Hepatic stellate cell (primary cell): ENCODE results near the gene COL4A1.
"Not testable (repeated sequence)": the region's sequence is repeated elsewhere in the genome, so short reads cannot be mapped to it uniquely, and the experiment has no call there.

Source experiments
- DNase-seq: peaks from one replicate; pipeline ENCODE4 v3.0.0; 2011; ENCODE audit warnings: low spot score

COL4A1 gene

DNA sequence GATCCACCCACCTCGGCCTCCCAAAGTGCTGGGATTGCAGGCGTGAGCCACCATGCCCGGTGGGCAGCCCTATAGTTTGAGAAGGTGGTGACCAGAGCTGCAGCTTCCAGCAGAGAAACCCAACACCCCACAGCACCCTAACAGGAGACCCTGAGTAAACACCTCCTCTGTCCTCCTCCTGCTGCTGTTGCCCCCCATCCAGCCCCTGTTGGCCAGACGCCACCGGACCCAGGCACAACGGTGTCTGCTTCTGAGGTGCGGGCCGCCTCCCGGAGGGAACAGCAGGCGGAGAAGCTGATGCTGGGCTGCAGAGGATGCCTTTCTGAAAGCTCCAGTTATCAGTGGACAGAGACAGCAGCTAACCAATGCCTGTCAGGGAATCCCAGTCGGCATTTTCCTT, 175.5 kb downstream of the COL4A1 start:
- no peak for DNase-seq

GRCh38 chr13:110130431-110130830, 176.5 kb downstream of the COL4A1 start:
- no peak for DNase-seq

DNA sequence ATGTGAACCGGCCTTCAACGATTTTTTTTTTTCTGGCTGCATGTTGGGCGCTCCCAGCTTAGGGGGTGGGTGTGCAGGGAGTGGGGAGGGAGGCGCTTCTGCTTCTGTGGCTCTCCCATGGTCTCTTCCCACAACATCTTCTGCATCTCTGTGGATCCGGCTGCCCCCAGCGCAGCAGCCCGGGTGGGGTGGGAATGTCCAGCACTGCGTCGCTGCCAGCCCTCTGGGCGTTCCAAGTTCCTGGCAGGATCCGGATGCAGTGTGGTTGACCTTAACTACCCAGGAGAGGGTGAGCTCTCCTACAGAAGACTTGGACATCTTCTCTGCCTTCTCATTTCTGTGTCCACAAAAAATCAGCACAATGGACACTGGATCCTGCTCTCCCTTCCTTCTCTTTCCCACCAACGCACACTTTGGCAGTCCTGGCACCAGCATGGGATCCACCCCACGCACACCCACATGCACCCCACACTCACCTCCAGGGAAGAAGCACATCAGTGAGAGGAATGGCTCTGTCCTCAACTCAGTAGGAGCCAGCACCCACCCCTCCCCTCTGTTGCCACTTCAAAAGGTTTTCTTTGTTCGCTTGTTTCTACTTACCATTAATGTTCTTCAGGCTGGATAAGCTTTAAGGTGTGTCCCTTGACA, 177.3 kb downstream of the COL4A1 start:
- DNase-seq: no peak

- no peak for DNase-seq
Observed at GRCh38 chr13:110129076-110129475, 177.9 kb downstream of the COL4A1 start.

DNA sequence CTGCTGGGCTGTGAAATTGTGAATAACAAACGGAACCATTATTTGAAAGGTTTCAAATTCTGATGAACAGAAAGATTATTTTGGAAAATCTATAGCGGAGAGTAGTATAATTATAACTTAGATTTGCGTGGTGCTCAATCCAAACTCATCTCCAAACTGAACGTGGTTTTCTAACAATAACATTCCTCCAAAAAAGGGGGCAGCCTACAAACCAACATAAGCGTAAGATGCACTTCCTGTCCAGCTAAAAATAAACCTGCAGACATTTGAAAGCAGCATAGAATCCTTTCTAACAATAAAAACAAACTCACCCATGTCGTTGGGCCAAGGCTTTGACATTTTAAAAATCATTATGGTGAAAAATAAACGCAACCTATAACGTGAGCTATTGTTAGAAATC, 178.4 kb downstream of the COL4A1 start:
- no peak for DNase-seq

DNA sequence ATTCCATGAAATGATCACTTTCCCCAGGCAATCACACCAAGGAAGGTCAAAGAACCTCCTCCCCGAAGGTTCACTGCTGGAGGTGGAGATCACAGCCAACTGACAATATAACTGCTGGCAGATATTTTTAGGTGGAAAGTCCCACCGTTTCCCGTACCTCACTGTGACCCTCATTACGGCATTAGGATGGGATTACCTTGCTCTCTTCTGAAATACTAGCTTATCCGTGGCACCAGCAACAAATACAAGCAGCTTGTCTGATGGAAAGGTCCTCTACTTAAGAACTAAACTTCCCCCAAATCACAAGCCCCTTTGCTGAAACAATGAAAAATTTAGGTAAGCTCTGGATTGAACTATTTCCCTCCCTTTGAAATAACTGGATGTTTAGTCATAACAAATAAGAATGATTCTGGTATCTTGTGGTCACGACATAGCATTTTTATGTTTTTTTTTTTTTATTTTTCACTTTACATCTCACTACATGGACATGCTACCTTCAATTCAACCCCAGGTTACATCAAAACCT, 178.9 kb downstream of the COL4A1 start:
- no peak for DNase-seq

DNA sequence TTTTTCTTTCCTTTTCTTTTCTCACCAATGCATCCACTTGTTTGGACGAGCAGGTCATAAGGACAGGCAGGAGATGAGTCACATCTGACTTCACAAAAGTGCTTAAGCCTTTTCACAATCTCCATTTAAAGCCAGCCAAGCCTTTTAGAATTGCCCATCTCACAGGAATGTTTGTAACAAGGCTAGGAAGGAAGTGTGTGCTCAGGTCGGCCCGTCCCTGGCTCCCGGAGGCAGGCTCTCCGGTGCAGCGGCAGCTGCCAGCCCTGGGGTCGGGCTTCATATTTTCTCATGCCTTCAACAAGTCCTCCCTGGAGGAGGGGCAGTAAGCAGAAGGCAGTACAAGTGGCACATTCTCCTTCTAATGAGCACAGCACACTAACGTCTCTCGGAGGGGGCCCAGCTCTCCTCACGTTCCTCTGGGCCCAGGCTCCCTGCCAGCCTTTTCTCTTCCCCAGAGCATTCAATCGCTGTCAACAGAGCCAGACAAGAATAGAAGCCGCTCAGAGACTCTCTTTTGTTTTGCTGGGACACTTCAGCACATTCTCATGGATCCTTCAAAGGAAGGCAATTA, 180.5 kb downstream of the COL4A1 start:
- DNase-seq: peak; percentile 86

DNA sequence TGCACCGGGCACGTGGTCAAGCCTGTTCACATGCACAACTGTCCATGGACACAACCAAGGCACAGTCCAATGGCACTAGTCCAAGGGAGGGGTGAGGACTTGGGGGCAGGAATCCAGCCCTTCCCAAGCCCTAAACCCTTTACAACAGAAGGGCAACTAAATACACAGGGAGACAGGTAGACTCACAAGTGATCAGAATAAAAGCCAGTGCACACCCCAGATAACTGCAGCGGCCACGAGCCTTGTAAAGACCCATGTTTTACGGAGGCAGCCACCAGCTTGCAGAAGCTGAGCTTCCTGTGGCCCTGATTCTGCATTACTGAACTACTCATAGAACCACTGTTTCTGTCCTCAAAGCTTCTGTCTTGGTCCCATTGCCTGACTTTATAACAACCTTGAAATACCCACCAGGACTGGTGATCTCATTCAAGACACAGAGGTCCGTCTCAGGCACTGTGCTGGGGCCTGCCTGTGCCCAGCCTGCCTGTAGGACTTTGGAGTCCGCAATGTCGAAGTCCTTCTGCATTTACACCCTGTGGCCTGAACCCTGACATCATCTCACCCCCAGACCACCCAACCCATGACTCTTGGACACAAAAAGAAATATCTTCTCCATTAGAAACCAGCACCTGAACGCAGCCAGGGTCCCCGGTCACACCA, 181.2 kb downstream of the COL4A1 start:
- no peak for DNase-seq

- no peak for DNase-seq
Observed at GRCh38 chr13:110125157-110125556, 181.8 kb downstream of the COL4A1 start.

- no peak for DNase-seq
Observed at GRCh38 chr13:110124201-110124940, 182.6 kb downstream of the COL4A1 start.

GRCh38 chr13:110123041-110123809, 183.7 kb downstream of the COL4A1 start:
- no peak for DNase-seq

DNA sequence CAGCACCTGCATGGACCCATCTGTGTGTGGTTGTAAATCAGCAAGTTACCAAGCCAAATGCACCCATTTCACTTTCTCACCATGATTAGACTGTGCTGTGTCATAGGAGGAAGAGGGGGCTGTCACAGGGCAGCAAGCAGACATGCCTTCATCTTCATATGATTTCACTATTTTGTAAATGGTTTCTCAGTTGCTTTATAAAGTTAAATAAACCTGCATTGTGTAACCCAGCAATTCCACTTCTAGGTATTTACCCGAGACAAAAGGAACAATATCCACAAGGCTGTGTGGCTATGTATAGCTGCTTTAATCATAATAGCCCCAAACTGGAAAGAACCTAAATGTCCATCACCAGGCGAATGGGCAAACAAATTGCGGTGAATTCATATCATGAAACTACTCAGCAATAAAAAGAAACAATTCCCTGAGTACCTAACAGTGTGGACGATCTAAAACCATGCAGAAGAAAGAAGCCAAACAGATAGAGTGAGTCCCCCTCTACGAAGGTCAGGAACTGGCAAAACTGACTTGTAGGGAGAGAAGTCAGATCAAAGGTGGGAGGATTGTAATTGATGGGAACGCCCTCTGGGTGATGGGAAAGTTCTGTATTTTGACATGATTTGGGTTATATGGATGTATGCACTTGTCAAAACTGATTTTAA, 185.4 kb downstream of the COL4A1 start:
- DNase-seq: no peak

DNA sequence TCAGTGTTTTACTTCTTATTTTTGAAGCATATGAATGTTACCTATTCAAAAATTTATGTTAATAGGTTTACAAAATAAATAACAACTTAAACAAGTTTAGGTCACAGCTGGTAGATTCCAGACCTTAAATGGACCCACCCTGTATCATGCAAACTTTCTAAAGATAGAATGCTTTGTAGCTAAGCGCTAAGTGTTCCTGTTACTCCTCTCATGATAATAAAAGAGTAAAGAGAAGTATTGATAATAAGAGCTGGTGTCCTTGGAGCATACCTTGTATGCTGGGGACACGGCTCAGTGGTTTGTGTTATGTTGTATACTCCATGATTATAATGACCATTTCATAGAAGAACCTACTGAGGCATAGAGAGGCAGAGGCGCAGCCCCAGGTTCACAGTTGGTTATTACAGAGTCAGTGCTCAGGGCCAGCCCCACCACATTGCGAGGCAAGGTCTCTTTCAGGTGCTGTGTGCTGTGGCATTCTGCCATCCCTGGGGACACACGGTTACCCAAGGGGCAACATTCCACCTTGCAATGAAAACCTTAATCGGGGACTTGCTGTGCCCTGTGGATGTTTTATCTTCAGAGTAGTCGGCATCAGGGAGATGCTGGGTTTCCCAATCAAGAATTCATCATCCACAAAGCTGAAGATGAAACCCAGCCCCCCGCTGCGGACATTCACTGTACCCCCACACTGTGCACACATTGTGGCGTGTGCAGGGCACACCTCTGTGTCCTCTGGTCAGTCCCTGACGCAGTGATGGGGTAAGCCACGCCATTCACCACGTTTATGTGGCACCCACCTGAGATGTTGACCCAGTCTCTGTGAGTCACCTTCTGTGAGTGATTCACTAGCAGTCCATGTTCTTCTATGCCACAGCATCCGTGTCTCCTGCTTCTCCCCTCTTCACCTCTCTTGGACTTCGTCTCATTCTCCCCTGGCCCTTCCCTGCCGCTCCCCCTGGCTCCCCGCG, 186.7 kb downstream of the COL4A1 start:
- DNase-seq: no peak

GRCh38 chr13:110118106-110118505, 188.9 kb downstream of the COL4A1 start:
- DNase-seq: no peak

DNA sequence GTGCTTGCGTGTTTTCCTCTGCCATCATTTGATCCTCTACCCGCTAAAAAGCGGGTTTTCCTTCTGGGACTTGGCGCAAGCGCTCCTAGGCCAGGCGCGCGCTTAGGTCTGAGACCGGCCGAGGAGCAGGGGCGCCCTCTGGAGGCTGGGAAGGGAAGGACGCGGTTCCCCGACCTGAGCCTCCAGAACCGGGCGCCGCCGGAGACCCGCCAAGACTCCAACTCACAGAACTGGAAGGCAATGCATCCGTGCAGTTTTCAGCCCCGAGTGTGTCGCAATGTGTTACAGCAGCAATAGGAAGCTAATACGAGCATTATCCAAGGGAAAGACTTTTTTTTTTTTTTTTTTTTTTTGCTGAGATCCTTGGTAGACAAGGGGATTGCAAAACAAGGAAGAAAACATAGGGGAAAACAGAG, 190.9 kb downstream of the COL4A1 start:
- DNase-seq: no peak

GRCh38 chr13:110115591-110115990, 191.4 kb downstream of the COL4A1 start:
- no peak for DNase-seq

DNA sequence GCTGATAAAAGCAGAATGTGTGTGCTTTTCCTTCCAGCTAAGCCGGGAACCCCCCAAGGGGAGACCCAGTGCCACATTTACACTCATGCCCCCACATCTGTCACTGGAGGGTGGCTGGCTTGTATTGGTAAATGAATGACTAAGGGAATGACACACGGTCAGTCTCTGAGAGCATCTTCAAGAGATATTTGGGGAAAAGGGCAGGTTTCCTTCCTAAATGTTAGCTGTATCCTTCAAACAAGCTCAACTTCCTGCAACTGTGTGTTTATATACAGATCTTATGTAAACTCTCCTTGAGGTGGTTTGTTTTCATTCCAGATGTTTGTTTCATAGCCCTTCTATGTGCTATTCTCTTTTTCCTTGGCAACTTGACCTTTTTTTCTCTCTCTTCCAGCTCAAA, 192.6 kb downstream of the COL4A1 start:
- DNase-seq: no peak

- peak; percentile 63 for DNase-seq
Observed at GRCh38 chr13:110113284-110113764, 193.6 kb downstream of the COL4A1 start.

DNA sequence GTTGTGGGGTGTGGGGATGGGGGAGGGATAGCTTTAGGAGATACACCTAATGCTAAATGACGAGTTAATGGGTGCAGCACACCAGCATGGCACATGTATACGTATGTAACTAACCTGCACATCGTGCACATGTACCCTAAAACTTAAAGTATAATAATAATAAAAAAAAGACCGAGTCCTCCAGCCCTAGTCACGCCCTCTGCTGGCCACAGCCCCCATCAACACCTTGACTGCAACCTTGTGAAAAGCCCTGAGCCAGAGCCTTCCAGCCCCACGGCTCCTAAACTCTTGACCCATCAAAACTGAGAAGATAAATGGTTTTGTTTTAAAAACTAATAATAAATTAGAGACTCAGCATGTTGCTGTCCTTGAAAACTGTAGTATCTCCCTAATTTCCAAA, 194.6 kb downstream of the COL4A1 start:
- not testable (repeated sequence) for DNase-seq

GRCh38 chr13:110110783-110111182, 196.2 kb downstream of the COL4A1 start:
- DNase-seq: no peak
